AG04449 (cell line): ENCODE data around the gene FNDC3A.

Experiments used
- CTCF ChIA-PET: fragments of 350-600 bp; formaldehyde crosslinking; extraction: SDS; loops from one replicate; lab custom pipeline; 2021; ENCODE audit warnings: antibody characterized with exemption; lab: Yijun Ruan, JAX
- POLR2A ChIA-PET: fragments of 400-600, 350-600 bp; formaldehyde crosslinking; extraction: SDS; loops from one replicate; lab custom pipeline; 2020; ENCODE audit warnings: antibody characterized with exemption, inconsistent platforms; lab: Yijun Ruan, JAX
- DNase-seq: peaks from one replicate; pipeline ENCODE4 v3.0.0-alpha.2; 2010; ENCODE audit warnings: low read depth, low spot score
- H3K4me3 ChIP-seq: 2 replicates; pipeline ENCODE4 v1.5.1; 2011; ENCODE audit warnings: low read depth, mild to moderate bottlenecking, control low read depth, low read length
- TF ChIP-seq, protein P1 (sequence below): IDR thresholded peaks from one replicate; pipeline ENCODE4 v1.5.1; 2011; ENCODE audit warnings: mild to moderate bottlenecking, moderate library complexity, low read length, control low read depth, inconsistent platforms; ENCODE audit not compliant: insufficient read depth; ENCODE audit errors: missing control alignments

FNDC3A gene

DNA sequence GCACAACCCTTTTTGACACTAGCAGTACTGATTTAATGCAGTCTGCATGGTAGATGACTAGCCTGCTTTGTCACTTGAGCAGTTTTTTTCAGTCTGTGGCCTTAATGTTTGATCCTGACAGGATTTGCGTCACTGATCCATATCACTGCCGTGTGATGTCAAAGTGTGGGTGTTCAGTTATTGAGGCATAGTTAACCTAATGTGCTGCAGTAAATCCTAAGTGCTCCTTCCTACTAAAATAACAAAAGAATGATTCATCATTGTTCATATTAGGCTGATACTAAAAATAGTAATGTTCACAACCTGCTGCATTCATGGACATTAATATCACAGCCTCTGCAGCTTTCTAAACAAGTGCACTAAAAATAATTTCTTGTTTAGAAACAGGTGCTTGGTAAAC lies 122.5 kb downstream of the FNDC3A start:
- POLR2A ChIA-PET, result no interaction called here
- no peak overlapping the region for H3K4me3 ChIP-seq

DNA sequence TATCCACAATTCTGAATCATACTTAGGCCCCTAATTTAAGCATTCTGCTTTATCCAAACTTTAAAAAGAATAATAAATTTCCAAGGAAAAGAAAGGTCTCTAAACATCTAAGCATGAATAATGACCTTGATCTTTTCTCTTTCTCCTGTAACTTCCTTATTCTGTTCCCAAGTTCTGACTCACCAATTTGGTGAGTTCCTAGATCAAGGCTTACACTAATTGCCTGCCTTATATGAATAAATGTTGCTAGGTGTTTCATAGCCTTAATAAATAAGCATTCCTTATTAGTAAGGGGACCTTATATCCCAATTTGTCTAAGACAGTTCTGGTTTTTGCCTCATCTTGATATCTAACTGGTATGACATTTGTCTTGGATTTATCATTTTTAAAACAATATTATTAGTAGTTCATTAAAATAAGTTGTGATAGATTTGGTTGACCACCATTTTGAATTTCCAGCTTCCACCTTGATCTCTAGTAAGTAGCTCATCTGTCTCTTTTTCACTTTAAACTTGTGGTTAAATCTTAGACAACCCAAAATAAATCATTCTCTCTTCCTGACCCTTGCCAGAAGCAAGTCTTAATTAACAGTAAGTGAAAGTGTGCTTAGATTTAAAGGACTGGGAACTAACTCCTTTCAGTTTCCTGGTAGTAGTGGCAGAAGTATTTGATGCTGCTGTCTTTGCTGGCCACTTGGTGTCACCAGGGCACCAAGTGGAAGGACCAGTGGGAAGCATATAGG lies 123.2 kb downstream of the FNDC3A start:
- no peak for DNase-seq
- POLR2A ChIA-PET, result no interaction called here
- CTCF ChIA-PET, result interaction anchor here (0.7 to 1.8 kb wide), 7 partner anchors 11 to 204 kb away, joined by 3 to 26 read pairs (median 4); no protein-coding TSS in a partner anchor
- TF ChIP-seq, protein P1, sequence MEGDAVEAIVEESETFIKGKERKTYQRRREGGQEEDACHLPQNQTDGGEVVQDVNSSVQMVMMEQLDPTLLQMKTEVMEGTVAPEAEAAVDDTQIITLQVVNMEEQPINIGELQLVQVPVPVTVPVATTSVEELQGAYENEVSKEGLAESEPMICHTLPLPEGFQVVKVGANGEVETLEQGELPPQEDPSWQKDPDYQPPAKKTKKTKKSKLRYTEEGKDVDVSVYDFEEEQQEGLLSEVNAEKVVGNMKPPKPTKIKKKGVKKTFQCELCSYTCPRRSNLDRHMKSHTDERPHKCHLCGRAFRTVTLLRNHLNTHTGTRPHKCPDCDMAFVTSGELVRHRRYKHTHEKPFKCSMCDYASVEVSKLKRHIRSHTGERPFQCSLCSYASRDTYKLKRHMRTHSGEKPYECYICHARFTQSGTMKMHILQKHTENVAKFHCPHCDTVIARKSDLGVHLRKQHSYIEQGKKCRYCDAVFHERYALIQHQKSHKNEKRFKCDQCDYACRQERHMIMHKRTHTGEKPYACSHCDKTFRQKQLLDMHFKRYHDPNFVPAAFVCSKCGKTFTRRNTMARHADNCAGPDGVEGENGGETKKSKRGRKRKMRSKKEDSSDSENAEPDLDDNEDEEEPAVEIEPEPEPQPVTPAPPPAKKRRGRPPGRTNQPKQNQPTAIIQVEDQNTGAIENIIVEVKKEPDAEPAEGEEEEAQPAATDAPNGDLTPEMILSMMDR, result no peak
- H3K4me3 ChIP-seq, result no peak overlapping the region

More for the DNA sequence above, 122.5 kb downstream of the FNDC3A start:
- TF ChIP-seq, protein P1, result no peak
- CTCF ChIA-PET, result interaction anchor here (0.7 kb wide), 1 partner anchor 181 kb away, joined by 3 read pairs; no protein-coding TSS in a partner anchor
- peak; percentile 86 for DNase-seq

DNA sequence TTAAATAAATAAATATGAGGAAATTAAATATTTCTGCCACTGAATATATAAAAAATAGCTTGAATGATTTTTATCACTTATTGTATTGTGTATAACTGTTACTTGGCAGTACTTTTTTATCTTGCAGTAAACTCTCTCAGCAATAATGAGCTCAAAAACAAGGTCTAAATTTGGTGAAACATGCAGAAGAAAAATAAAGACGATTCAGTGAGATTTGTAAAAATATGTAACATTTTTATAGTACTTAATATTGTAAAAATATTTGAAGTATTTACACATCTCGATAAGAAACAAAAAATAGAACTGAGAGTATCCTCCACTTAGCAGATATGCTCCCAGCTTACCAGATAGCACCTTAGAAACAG lies 123.8 kb downstream of the FNDC3A start:
- CTCF ChIA-PET, result interaction anchor here (0.7 to 1.8 kb wide), 7 partner anchors 12 to 203 kb away, joined by 3 to 26 read pairs (median 4); no protein-coding TSS in a partner anchor
- H3K4me3 ChIP-seq, result no peak overlapping the region
- POLR2A ChIA-PET, result no interaction called here
- DNase-seq, result no peak
- TF ChIP-seq, protein P1, result no peak

DNA sequence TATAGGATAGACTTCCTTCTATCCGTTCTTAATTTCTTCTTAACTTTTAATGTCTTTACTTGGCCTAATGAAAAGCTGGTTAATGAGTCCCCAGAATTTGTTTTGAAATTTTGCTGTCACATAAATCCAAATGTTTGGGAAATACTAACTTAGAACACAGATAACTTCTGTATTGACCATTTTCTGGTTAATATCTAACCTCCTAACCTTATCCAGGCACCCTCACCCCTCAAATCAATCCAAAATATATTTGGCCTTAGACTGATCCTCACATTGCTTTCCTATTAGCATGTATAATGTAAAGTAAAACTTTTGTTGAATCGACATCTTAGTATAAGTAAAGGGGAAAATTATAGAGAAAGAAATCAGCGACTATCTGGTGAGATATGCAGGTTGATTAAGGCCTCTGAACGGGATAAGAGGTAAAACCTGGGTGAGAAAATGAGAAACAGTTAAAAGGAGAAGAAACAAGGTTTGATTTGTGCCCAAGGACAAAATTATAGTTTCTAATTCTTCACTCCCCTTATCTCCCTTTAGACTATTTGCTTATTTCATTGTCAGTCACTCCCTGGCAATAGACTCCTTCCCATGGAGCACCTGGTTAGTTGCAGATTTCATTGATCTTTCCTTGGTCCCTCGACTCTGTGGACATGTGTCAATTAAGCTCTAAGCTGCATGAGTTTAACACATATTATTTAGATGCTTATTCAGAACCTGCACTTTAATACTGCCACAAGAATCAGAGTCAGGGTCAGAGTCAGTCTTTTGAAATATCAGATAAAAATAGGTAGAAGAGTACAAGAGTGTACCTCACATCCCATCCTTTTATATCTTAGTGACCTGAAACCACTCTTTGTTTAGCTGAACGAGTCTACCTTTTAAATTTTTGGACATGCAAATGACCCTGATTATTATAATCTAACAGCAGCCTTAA lies 125.2 kb downstream of the FNDC3A start:
- ChIA-PET CTCF (interaction anchor here (1.2 to 1.3 kb wide), 2 partner anchors 505 to 506 kb away, joined by 3 read pairs; no protein-coding TSS in a partner anchor), POLR2A (no interaction called here)
- no peak overlapping the region for H3K4me3 ChIP-seq
- TF ChIP-seq, protein P1, result no peak
- no peak for DNase-seq

DNA sequence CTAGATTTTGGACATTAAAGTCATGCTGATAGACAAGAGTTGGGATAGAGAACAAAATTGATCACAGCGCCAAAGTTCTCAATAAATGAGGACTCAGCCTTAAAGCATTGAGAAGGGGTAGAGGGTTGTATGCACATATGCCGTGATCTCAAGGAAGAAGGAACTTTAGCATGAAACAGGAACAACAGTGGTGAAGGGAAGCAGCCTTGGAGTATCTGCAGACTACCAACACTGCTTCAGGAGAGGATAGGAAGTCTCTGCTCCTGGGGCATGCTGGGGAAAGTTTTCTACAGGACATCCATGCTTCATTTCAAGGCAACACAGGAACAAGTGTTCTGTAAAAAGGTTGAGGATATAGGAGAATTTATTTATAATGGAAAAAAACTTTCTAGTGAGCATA lies 132.5 kb downstream of the FNDC3A start:
- TF ChIP-seq, protein P1, result no peak
- no peak for DNase-seq
- POLR2A ChIA-PET, result no interaction called here
- CTCF ChIA-PET, result no interaction called here
- H3K4me3 ChIP-seq, result no peak overlapping the region
